Adipose tissue (tissue), 3 donors: ENCODE measurements around the gene CCNY. TPM values are rescaled to one million over a fixed set of nuclear protein-coding genes. Genes with fewer than 3 reads are reported as not detected.

Experiments
- H3K27ac ChIP-seq: one replicate; pipeline ENCODE4 v1.5.1; 2013; ENCODE audit warnings: low read depth, low read length
- WGBS, 3 donors: extraction: QIAGEN DNeasy Blood & Tissue Kit; methylation state at CpG; one replicate each; pipeline ENCODE4 v1.1.7; 2013; 5-methylcytosine and 5-hydroxymethylcytosine counted together
- polyA plus RNA-seq, 3 donors: library from polyadenylated mRNA; stranded (reverse); fragments of 200-250 nt; gene quantifications; one replicate each; pipeline ENCODE4 v1.2.3, GENCODE V29; 2013
- donor health status: healthy with polysubstance abuse.
- donor health status: Bipolar disorder and iron deficiency.
- donor health status: healthy.

The CCNY gene
- polyA plus RNA-seq, 3 donors, result 14.0 to 38.6 (median 24.6) TPM

DNA sequence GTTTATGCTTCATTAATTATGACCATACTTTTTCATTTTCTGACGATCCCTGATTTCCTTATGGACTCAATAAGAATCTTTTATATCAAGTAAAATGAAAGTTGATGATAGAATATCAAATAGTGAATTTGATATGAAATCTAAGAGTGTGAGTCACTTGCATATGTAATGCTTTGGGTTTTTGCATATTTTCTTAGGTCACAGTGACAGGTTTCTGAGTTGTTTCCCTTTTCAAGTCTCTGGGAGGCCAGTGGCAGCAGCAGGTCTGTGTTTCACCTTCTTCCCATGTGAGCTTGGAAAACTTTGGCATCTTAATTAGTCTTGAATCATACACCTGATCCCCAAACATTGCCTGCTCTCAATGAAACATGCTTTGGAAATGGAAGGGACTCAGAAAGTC, 234.1 kb downstream of the CCNY start:
- no peak overlapping the region for H3K27ac ChIP-seq
- WGBS, 3 donors, result 96 to 100% (median 98%) methylated on average over 1 of the region's 1 CpG

GRCh38 chr10:35572583-35572982, 236.3 kb downstream of the CCNY start:
- WGBS, 3 donors, result 96 to 100% (median 100%) methylated on average over 1 of the region's 1 CpG
- no peak overlapping the region for H3K27ac ChIP-seq

DNA sequence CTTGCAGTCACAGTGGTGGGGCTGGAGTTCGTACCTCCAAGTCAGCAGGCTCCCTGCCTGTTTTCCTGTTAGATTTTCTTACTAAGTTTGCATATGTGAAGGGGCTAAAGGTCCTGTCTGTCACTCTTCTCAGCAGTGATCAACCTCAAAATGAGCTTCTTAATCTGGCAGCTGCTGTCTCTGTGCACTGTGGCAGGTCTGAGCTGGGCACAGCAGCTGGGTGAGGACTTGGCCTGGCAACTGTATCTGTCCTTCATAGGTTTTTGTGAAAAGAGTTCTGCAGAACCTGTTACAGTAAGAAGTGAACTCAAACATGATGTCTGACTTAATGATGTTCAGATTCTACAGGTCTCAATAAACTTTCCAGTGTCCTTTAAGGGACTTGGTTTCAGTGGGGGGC, 237.5 kb downstream of the CCNY start:
- WGBS, 3 donors, result 94 to 100% (median 95%) methylated on average over 1 of the region's 1 CpG
- no peak overlapping the region for H3K27ac ChIP-seq

DNA sequence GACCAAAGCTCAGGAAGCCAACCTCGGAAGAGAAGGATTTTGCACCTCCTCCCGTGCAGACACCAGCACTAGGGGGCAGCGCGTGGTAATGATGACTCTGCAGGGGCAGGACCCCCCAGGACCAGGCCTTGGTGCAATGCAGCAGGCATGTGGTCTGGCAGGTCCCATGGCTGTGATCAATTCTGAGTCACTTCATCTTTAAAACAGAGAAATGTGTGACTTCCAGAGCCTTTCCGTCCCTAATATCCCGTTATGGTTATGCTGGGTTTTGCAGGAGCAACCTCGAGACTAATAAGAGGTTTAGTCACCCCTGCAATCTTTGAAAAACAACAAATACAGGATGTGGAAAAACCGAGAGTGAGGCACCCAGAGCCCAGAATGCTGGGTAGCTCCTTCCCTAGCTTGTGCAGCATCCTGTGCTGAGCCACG, 238.6 kb downstream of the CCNY start:
- 82 to 87% (median 87%) methylated on average over 9 of the region's 9 CpGs for WGBS, 3 donors
- H3K27ac ChIP-seq, result no peak overlapping the region

DNA sequence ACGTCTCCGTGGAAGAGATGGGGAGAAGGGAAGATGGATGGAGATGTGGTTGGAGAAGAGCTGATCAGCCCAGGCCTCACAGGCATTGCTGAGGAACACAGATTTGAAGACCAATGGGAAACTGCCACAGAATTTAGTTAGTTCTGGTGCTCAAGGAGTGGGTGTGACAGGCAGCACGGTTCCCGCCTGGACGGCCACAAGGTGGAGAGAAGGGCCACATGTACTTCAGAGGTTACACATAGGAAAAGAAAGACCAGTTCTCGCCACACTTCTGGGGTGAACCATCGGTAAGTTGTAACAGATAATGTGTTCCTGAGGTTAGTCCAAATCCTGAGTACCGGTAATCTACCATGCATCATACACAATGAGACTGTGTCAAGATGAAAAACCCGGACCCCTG, 239.3 kb downstream of the CCNY start:
- 97 to 98% (median 98%) methylated on average over 9 of the region's 9 CpGs for WGBS, 3 donors
- H3K27ac ChIP-seq, result no peak overlapping the region

DNA sequence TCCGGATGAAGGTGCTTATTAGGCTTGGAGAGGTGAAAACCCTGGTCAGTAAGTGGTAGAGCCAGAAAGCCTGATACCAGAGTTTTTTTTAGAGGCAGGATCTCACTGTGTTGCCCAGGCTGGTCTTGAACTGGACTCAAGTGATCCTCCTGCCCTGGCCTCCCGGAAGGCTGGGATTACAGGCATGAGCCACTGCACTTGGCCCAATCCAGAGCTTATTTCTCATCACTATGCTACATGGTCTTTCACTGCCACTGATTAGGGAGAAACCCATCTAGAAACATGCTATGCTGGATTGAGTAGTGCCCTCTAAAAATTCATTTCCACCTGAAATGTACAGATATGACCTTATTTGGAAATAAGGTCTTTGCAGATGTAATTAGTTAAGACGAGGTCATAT, 240.4 kb downstream of the CCNY start:
- H3K27ac ChIP-seq, result no peak overlapping the region
- WGBS, 3 donors, result 94 to 96% (median 95%) methylated on average over 3 of the region's 3 CpGs

- WGBS, 3 donors, result 48 to 56% (median 52%) methylated on average over 7 of the region's 7 CpGs
These were observed 241.8 kb downstream of the CCNY start for GRCh38 chr10:35577926-35578617.

GRCh38 chr10:35578618-35578956, 242.3 kb downstream of the CCNY start:
- 36 to 88% (median 84%) methylated on average over 4 of the region's 4 CpGs for WGBS, 3 donors
- H3K27ac ChIP-seq, result no peak overlapping the region

More at GRCh38 chr10:35577926-35578617, 241.8 kb downstream of the CCNY start:
- no peak overlapping the region for H3K27ac ChIP-seq

- no peak overlapping the region for H3K27ac ChIP-seq
- 72 to 85% (median 75%) methylated on average over 3 of the region's 3 CpGs for WGBS, 3 donors
These were observed 242.8 kb downstream of the CCNY start for GRCh38 chr10:35579116-35579515.

DNA sequence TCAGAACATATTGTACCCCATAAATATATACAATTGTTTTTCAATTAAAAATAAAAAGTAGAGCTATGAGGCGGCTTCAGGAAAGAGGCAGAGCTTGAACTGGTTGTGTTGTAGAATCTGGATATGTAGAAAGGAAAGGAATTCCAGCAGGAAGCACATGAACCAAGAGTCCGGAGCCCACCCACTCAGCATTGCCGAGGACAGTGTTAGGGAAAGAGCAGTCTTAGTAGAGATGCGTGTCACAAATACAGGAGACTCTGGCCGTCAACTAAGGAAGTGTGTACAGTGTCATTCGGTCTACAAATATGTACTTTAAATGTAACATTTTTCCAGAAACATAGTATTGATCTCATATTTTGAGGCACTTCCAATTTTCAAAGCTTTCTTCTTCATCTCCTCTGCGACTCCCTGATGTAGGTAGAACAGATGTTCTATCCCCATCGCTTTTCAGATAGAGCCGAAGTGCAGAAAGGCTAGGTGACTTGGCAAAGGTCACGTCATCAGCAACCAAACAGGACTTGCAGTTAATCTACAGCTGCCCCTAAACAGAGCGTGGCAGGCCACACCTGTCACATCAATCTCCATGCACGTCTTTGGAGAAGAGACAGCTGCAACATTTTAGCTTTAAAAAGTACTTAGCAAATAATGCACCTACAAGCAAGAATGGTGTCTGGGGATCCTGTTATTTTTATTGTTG, 243.6 kb downstream of the CCNY start:
- WGBS, 3 donors, result 42 to 69% (median 69%) methylated on average over 12 of the region's 12 CpGs
- H3K27ac ChIP-seq, result no peak overlapping the region

DNA sequence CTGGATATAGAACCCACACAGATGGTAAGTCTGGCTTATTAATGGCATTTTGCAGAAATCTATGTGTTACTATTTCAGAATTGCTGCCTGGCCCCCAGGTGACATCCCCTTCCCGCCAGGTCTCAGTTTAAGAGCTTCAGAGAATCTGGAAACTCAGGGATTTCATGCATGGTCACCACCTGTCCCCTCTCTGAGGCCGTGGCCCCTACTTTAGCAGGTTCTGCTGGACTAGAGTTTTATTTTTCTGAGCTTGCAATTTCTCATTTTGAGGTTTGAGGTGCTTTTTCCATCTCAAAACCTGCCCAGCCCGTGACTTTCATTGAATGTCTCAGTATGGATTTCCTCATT, 244.1 kb downstream of the CCNY start:
- 79 to 90% (median 84%) methylated on average over 3 of the region's 3 CpGs for WGBS, 3 donors
- H3K27ac ChIP-seq, result no peak overlapping the region

- WGBS, 3 donors, result 87 to 90% (median 89%) methylated on average over 6 of the region's 6 CpGs
These were observed 245.3 kb downstream of the CCNY start for GRCh38 chr10:35581655-35582054.

GRCh38 chr10:35584946-35585345, 248.6 kb downstream of the CCNY start:
- WGBS, 3 donors, result 92 to 97% (median 95%) methylated on average over 9 of the region's 9 CpGs
- no peak overlapping the region for H3K27ac ChIP-seq

More at GRCh38 chr10:35581655-35582054, 245.3 kb downstream of the CCNY start:
- no peak overlapping the region for H3K27ac ChIP-seq

DNA sequence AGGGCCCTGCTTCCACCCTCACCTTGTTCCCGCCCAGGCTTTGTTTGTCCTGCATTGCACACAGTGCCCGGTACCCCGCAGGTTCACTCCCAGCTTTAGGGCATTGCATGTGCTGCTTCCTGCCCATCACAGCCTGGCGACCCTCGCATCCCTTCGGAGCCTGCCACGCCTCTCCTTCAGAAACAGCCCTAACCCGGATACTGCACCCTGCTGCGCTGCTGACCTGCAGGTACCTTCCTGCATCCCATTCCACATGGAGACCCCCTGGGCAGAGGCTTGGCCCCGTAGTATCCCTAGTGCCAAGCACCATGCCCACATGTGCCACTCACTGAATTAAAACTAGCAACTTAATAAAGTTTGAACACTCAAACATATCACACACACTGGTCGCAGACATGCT, 249.0 kb downstream of the CCNY start:
- H3K27ac ChIP-seq, result no peak overlapping the region
- 93 to 95% (median 94%) methylated on average over 11 of the region's 11 CpGs for WGBS, 3 donors

GRCh38 chr10:35585903-35586535, 249.7 kb downstream of the CCNY start:
- no peak overlapping the region for H3K27ac ChIP-seq
- 51 to 57% (median 55%) methylated on average over 8 of the region's 8 CpGs for WGBS, 3 donors

DNA sequence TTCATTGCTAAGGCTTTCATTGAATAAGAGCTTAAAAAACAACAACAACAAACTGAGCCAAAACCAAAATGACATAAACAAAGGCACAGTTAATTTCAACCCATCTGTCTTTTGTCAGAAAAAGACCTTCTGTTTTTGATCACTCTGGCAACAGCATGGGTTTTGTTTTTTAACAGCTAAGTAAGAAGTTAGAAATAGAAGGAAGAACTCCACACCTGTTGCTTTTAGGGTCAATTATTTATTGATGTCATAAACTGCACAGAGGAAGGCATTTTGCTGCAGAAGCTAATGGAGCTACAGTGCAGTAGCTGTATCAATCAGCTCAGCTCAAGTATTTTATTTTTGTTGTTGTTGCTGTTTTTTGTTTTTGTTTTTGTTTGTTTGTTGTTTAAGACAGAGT, 252.5 kb downstream of the CCNY start:
- no peak overlapping the region for H3K27ac ChIP-seq

DNA sequence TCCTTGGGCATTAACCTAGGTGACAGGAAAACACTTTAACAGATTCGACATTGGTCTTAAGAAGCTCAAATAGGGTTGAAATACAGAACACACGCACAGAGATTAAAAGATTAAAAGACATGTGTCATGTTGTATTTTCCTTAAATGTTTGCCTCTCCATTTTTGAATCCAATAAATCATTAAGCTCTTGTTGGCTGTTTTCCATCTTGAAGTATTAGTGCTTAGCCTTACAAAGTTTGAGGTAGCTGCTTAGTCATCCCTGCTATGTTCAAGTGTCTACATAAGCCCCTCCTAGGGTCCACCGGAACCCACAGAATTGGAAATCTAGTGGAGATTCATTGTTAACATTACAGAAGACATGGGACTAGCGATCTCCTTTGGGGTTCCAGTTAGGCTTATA, 256.1 kb downstream of the CCNY start:
- WGBS, 3 donors, result 81 to 94% (median 89%) methylated on average over 4 of the region's 4 CpGs

DNA sequence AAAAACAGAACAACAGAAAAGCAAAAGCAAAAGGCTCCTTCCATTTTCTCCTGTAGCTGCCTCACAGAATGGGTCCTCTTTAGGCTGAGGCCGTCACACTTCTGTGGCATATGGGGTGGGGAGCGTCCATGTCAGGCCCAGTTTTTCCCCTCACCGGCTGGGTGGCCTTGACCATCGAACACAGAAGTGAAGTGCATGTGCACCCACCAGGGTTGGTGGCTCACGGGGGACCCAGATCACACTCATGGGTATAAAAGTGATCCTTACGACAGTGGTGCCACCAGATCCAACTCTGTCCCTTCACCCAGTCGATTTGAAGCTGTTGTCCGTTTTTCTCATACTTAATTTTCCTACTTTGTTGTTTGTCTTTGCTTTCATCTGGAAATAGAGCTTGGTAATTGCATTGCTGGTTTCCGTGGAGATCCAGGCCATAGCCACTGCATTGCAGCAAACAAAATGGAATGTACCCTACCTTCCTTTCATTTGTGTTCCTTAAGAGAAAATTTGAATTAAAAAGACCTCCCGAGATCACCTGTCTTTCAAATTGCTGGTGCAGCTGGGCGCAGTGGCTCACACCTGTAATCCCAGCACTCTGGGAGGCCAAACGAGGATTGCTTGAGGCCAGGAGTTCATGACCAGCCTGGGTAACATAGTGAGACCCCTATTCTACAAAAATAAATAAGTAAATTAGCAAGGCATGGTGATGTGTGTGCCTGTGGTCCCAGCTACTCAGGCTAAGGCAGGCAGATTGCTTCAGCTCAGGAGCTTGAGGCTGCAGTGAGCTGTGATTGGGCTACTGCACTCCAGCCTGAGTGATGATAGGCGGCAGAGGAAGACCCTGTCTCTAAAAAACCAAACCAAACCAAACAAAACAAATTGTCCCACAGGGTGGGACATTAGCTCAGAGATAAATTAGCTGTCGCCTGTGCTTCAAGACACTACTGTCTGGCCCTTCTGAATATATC, 258.1 kb downstream of the CCNY start:
- H3K27ac ChIP-seq, result no peak overlapping the region
- 51 to 77% (median 75%) methylated on average over 14 of the region's 14 CpGs for WGBS, 3 donors

More for the DNA sequence above, 256.1 kb downstream of the CCNY start:
- no peak overlapping the region for H3K27ac ChIP-seq

- no peak overlapping the region for H3K27ac ChIP-seq
- 23 to 34% (median 33%) methylated on average over 3 of the region's 3 CpGs for WGBS, 3 donors
These were observed 258.8 kb downstream of the CCNY start for GRCh38 chr10:35595106-35595505.
